ENCODE measurements around the gene SLC7A4. TPM values are rescaled to one million over a fixed set of nuclear protein-coding genes. Genes with fewer than 3 reads are reported as not detected.

The SLC7A4 gene
- total RNA-seq, 1 experiment from 2014 or later = not detected

DNA sequence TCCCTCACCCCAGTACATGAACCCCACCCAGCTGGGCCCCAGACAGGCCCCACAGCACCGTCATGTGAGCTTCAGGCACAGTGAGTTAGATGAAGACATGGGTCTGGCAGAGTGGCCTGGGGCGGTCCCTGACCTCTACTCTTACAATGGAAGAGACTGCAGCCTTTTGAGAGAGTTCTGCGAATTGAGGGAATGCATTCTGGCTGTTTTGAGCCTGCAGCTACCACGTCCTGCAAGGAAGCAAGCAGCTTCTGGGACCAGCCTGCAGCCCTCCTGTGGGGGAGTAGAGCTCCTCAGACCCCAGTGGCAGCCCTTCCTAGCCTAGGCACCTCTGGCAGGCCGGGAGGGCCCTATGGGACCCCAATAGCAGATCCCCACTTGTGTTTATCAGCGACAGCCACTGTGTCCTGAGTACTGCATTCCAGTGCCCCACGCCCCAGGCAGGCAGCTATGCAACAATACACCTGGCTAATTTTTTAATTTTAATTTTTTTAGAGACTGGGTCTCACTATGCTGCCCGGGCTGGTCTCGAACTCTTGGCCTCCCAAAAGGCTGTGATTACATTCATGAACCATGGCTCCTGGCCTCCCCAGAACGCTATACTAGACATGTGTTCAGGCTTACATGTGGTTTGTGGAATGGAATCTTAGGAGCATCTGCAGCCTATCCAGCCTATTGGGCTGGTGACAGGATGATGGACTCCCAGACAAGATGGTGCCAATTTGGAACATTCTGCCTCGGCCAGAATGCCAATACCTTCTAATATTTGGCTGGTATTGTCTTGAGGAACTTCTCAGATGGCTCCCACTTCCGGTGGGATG lies 717 bp upstream of the SLC7A4 start:
- ChIA-PET POLR2A (no interaction called here), RAD21 (ENCODE audit: low non-redundant PET in 1 of 2, low total read pairs in 2 of 2, uncharacterized antibody in 2 of 2, unreplicated experiment in 2 of 2) (no interaction called here), CTCF (no interaction called here)
- Histone ChIP-seq H3K9me2 (ENCODE audit: insufficient read depth) (no peaks in the 10 kb centered on the region), H3K4me3 (replicated peaks in 1 of 2; ENCODE audit: low read depth in 1 of 2, low read length in 2 of 2) (no peak overlapping the region), H3K27ac (ENCODE audit: low read depth, low read length) (no peak overlapping the region), H3K9me3 (ENCODE audit: control insufficient read depth in 1 of 2, insufficient read depth in 1 of 2, low read depth in 1 of 2, low read length in 2 of 2) (no peaks in the 10 kb centered on the region), H3K9ac (ENCODE audit: low read length) (no peak overlapping the region), H3K4me2 (ENCODE audit: low read length) (no peak overlapping the region), H3K79me2 (ENCODE audit: insufficient read depth, low read length) (no peaks in the 10 kb centered on the region), H4K20me1 (ENCODE audit: insufficient read depth) (no peaks in the 10 kb centered on the region), H3K27me3 (ENCODE audit: insufficient read depth, low read length) (no peaks in the 10 kb centered on the region), H3K4me1 (ENCODE audit: control insufficient read depth in 1 of 2, insufficient read depth in 2 of 2, low read length in 2 of 2) (no peaks in the 10 kb centered on the region), H3K36me3 (ENCODE audit: control insufficient read depth in 1 of 2, insufficient read depth in 2 of 2, low read length in 2 of 2) (no peaks in the 10 kb centered on the region), H2AFZ (ENCODE audit: low read depth, low read length, poor library complexity, severe bottlenecking) (no peak overlapping the region)
- intact Hi-C loops (cut with micrococcal nuclease) = no loop called here
- ATAC-seq = no peak
- TF ChIP-seq SIN3A (IDR thresholded peaks at IDR 0.05; ENCODE audit: low read depth) (no peak), SRF (IDR thresholded peaks at IDR 0.05; ENCODE audit: low read depth) (no peak), FOSL1 (IDR thresholded peaks at IDR 0.05; ENCODE audit: low read depth) (no peak), JUND (IDR thresholded peaks at IDR 0.05) (no peak), POLR2A (IDR thresholded peaks at IDR 0.05; ENCODE audit: borderline replicate concordance, extremely low read depth, insufficient read depth, insufficient read length) (no peak)
- DNase-seq (ENCODE audit: low read depth, low spot score) = no peak
- BruUV-seq (replicated peaks) = no TSS peak

DNA sequence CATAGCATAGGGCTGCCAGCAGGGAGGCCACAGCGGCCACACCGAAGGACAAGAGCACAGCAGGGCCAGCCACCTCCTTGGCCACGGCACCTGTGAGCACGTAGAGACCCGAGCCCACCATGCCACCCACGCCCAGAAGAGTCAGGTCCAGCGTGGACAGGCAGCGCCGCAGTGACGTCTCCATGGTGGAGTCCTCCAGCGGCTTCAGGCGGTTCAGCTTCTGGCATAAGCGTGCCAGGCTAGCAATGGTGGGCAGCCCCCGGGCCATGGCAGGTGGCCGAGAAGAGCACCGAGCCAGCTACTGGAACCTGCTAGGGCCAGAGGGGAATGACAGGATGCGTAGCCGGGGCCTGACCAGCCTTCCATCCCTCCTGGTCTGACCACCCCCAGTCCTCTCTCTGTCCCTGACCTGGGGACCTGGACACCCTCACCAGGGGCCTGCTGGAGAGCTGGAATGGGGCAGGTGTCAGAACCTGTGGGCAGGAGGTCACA lies 770 bp downstream of the SLC7A4 start:
- H3K9me3 ChIP-seq (ENCODE audit: control insufficient read depth in 1 of 2, insufficient read depth in 1 of 2, low read depth in 1 of 2, low read length in 2 of 2) = no peaks in the 10 kb centered on the region
- no peak overlapping the region for H3K9ac ChIP-seq (ENCODE audit: low read length)
- intact Hi-C loops (cut with micrococcal nuclease) = no loop called here
- no peak for ATAC-seq
- H3K4me3 ChIP-seq (replicated peaks in 1 of 2; ENCODE audit: low read depth in 1 of 2, low read length in 2 of 2) = no peak overlapping the region
- TF ChIP-seq JUND (IDR thresholded peaks at IDR 0.05) = no peak
- TF ChIP-seq, protein P1, sequence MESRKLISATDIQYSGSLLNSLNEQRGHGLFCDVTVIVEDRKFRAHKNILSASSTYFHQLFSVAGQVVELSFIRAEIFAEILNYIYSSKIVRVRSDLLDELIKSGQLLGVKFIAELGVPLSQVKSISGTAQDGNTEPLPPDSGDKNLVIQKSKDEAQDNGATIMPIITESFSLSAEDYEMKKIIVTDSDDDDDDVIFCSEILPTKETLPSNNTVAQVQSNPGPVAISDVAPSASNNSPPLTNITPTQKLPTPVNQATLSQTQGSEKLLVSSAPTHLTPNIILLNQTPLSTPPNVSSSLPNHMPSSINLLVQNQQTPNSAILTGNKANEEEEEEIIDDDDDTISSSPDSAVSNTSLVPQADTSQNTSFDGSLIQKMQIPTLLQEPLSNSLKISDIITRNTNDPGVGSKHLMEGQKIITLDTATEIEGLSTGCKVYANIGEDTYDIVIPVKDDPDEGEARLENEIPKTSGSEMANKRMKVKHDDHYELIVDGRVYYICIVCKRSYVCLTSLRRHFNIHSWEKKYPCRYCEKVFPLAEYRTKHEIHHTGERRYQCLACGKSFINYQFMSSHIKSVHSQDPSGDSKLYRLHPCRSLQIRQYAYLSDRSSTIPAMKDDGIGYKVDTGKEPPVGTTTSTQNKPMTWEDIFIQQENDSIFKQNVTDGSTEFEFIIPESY (IDR thresholded peaks at IDR 0.05; ENCODE audit: extremely low read depth, insufficient replicate concordance, low read length) = no peak
- TF ChIP-seq TCF7L2 (IDR thresholded peaks at IDR 0.05; ENCODE audit: borderline replicate concordance, extremely low read depth, insufficient read depth, insufficient read length) = no peak
- TF ChIP-seq FOSL1 (IDR thresholded peaks at IDR 0.05; ENCODE audit: low read depth) = no peak
- H3K79me2 ChIP-seq (ENCODE audit: insufficient read depth, low read length) = no peaks in the 10 kb centered on the region
- no peaks in the 10 kb centered on the region for H3K36me3 ChIP-seq (ENCODE audit: control insufficient read depth in 1 of 2, insufficient read depth in 2 of 2, low read length in 2 of 2)
- H3K27me3 ChIP-seq (ENCODE audit: insufficient read depth, low read length) = no peaks in the 10 kb centered on the region
- RAD21 ChIA-PET (ENCODE audit: low non-redundant PET in 1 of 2, low total read pairs in 2 of 2, uncharacterized antibody in 2 of 2, unreplicated experiment in 2 of 2) = no interaction called here
- CTCF ChIA-PET = no interaction called here
- no TSS peak for BruUV-seq (replicated peaks)
- no peaks in the 10 kb centered on the region for H3K9me2 ChIP-seq (ENCODE audit: insufficient read depth)
- H4K20me1 ChIP-seq (ENCODE audit: insufficient read depth) = no peaks in the 10 kb centered on the region
- no peak overlapping the region for H2AFZ ChIP-seq (ENCODE audit: low read depth, low read length, poor library complexity, severe bottlenecking)
- H3K27ac ChIP-seq (ENCODE audit: low read depth, low read length) = no peak overlapping the region
- DNase-seq (ENCODE audit: low read depth, low spot score) = no peak
- POLR2A ChIA-PET = no interaction called here
- H3K4me1 ChIP-seq (ENCODE audit: control insufficient read depth in 1 of 2, insufficient read depth in 2 of 2, low read length in 2 of 2) = no peaks in the 10 kb centered on the region
- H3K4me2 ChIP-seq (ENCODE audit: low read length) = no peak overlapping the region
